NCI-H1092 (cell line): Measurements from ENCODE around the gene C1QC.

Source experiments
- DNase-seq: peaks from one replicate; lab custom pipeline; 2025; lab: John Stamatoyannopoulos, UW

The C1QC gene

GRCh38 chr1:22643381-22643780, at the start of gene C1QC:
Gene C1QC, plus strand, starts transcription at chr1:22643633. Its CDS starts 391 bp downstream, at chr1:22644024.
- DNase-seq = no peak

- DNase-seq = no peak
These were observed 49.0 kb upstream of the C1QC start for GRCh38 chr1:22594396-22594795.

- no peak for DNase-seq
These were observed 48.3 kb upstream of the C1QC start for GRCh38 chr1:22595108-22595507.

GRCh38 chr1:22597301-22597965, 46.0 kb upstream of the C1QC start:
- no peak for DNase-seq

GRCh38 chr1:22597996-22598395, 45.4 kb upstream of the C1QC start:
- no peak for DNase-seq

- no peak for DNase-seq
These were observed 44.7 kb upstream of the C1QC start for GRCh38 chr1:22598736-22599135.

GRCh38 chr1:22600071-22600816, 43.2 kb upstream of the C1QC start:
- no peak for DNase-seq

GRCh38 chr1:22600817-22601605, 42.4 kb upstream of the C1QC start:
- no peak for DNase-seq

- no peak for DNase-seq
These were observed 41.8 kb upstream of the C1QC start for GRCh38 chr1:22601610-22602009.

- no peak for DNase-seq
These were observed 41.2 kb upstream of the C1QC start for GRCh38 chr1:22602060-22602740.

GRCh38 chr1:22606161-22606560, 37.3 kb upstream of the C1QC start:
- no peak for DNase-seq

GRCh38 chr1:22607154-22607553, 36.3 kb upstream of the C1QC start:
- no peak for DNase-seq

- DNase-seq = no peak
These were observed 35.1 kb upstream of the C1QC start for GRCh38 chr1:22608361-22608760.

- no peak for DNase-seq
These were observed 34.1 kb upstream of the C1QC start for GRCh38 chr1:22609291-22609690.

GRCh38 chr1:22611530-22611947, 31.9 kb upstream of the C1QC start:
- DNase-seq = no peak

- no peak for DNase-seq
These were observed 30.5 kb upstream of the C1QC start for GRCh38 chr1:22612671-22613571.

GRCh38 chr1:22613572-22613918, 29.9 kb upstream of the C1QC start:
- no peak for DNase-seq

- no peak for DNase-seq
These were observed 29.5 kb upstream of the C1QC start for GRCh38 chr1:22613951-22614350.

- DNase-seq = no peak
These were observed 27.5 kb upstream of the C1QC start for GRCh38 chr1:22615886-22616285.

- no peak for DNase-seq
These were observed 26.9 kb upstream of the C1QC start for GRCh38 chr1:22616571-22616970.

GRCh38 chr1:22618056-22618455, 25.4 kb upstream of the C1QC start:
- peak; percentile 55 for DNase-seq
